ENCODE results near the gene SCUBE1. TPM values are rescaled to one million over a fixed set of nuclear protein-coding genes. Genes with fewer than 3 reads are reported as not detected.

Gene SCUBE1
- total and polyA plus RNA-seq, 2 donors (not counting 3 experiments of a cell fraction or from before 2014, with no cell fraction given): 0.07 TPM; not detected in 1

DNA sequence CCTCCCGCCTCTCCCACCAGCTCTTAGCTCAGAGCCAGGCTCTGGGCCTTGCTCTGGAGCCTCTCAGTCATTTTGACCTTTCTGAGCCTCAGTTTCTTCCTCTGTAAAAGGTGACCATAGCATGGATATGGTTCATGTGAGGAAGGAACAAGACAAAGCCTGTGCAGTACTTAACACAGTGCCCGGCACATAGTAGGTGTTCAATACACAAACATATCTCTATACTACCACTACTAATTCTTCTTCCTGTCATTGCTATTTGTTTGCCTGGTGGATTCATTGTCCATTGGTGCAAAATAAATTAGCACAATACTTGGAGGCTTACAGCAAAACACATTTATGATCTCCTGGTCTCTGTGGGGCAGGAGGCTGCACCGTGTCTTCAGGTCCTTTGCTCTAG, 47.0 kb upstream of the SCUBE1 start:
- FAIRE-seq (no peak), DNase-seq (ENCODE audit: low read depth, low spot score) (no peak)
- H3K4me3 ChIP-seq (replicated peaks in 1 of 3; ENCODE audit: insufficient read depth in 1 of 3, low read depth in 1 of 3, low read length in 3 of 3): no peak overlapping the region
- BruUV-seq (replicated peaks): no TSS peak
- CTCF ChIA-PET: interaction anchor here (1.1 to 1.8 kb wide), 3 partner anchors 11 to 1235 kb away, joined by 3 to 6 read pairs (median 4); no protein-coding TSS in a partner anchor
- H3K9me1 ChIP-seq (replicated peaks; ENCODE audit: control insufficient read depth, extremely low read depth, insufficient read depth, low read length): no peaks in the 10 kb centered on the region
- H4K20me1 ChIP-seq (replicated peaks; ENCODE audit: control insufficient read depth, extremely low read depth, insufficient read depth, low read length): no peaks in the 10 kb centered on the region
- H3K9ac ChIP-seq (replicated peaks; ENCODE audit: extremely low read depth, insufficient read depth, low read length): no peak overlapping the region
- no peaks in the 10 kb centered on the region for H3K4me1 ChIP-seq (ENCODE audit: control insufficient read depth, extremely low read depth, insufficient read depth, low read length)
- H3K4me2 ChIP-seq (ENCODE audit: insufficient read depth, low read length): no peak overlapping the region
- no peaks in the 10 kb centered on the region for H3K36me3 ChIP-seq (ENCODE audit: control insufficient read depth in 2 of 2, extremely low read depth in 1 of 2, insufficient read depth in 2 of 2, low read length in 2 of 2)
- TF ChIP-seq, protein P1, sequence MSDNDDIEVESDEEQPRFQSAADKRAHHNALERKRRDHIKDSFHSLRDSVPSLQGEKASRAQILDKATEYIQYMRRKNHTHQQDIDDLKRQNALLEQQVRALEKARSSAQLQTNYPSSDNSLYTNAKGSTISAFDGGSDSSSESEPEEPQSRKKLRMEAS (IDR thresholded peaks at IDR 0.05; ENCODE audit: insufficient read depth, insufficient read length): no peak
- no peak for TF ChIP-seq GATA2 (IDR thresholded peaks at IDR 0.05; ENCODE audit: insufficient read depth, insufficient read length, low read depth, low read length)
- TF ChIP-seq POLR2AphosphoS5 (IDR thresholded peaks at IDR 0.05; ENCODE audit: insufficient read depth, low read depth, low read length): no peak
- no peak for TF ChIP-seq POLR2A (IDR thresholded peaks at IDR 0.05; ENCODE audit: low read depth, low read length)
- no peak for TF ChIP-seq EZH2 (IDR thresholded peaks at IDR 0.05; ENCODE audit: borderline replicate concordance, low read depth, low read length, severe bottlenecking)
- TF ChIP-seq MYC (IDR thresholded peaks at IDR 0.05; ENCODE audit: low read depth, low read length): no peak
- no peak for TF ChIP-seq FOS (IDR thresholded peaks at IDR 0.05; ENCODE audit: borderline replicate concordance, insufficient read depth, low read length)
- no peak for TF ChIP-seq JUN (IDR thresholded peaks at IDR 0.05; ENCODE audit: borderline replicate concordance, insufficient read depth, insufficient read length, low read depth)
- H3K9me3 ChIP-seq (replicated peaks; ENCODE audit: control insufficient read depth, insufficient read depth, low read length): no peaks in the 10 kb centered on the region
- peaks cover 0 to 10% of the 10 kb centered on the region in 2 experiments for H3K27me3 ChIP-seq (ENCODE audit: control insufficient read depth in 2 of 2, insufficient read depth in 2 of 2, low read length in 2 of 2)
- intact Hi-C loops (cut with micrococcal nuclease) (no loop called here), dilution Hi-C loops (cut with MboI; ENCODE audit: extremely low pct_ligation_motif_present, low sequenced_read_pairs) (no loop called here)
- H3K27ac ChIP-seq (ENCODE audit: insufficient read depth, low read depth, low read length): no peak overlapping the region
- POLR2A ChIA-PET: no interaction called here
- no peaks in the 10 kb centered on the region for H3K79me2 ChIP-seq (ENCODE audit: control insufficient read depth, insufficient read depth, low read length)
- no peak overlapping the region for H2AFZ ChIP-seq (ENCODE audit: low read depth, low read length)

All from endothelial cell of umbilical vein (primary cell).